DMS 273 treated with DMSO at 0.1 percent for 48 hours (cell line): ENCODE data around the gene C7.
"Not testable (repeated sequence)": the region's sequence is repeated elsewhere in the genome, so short reads cannot be mapped to it uniquely, and the experiment has no call there.

Experiments
- DNase-seq: peaks from one replicate; lab custom pipeline; 2025; lab: John Stamatoyannopoulos, UW

The C7 gene

GRCh38 chr5:40909264-40909663 lies at the start of gene C7:
Gene C7, plus strand, starts transcription at chr5:40909497. Its CDS starts 114 bp downstream, at chr5:40909611.
- no peak for DNase-seq

GRCh38 chr5:40860711-40861110 lies 48.6 kb upstream of the C7 start:
- no peak for DNase-seq

DNA sequence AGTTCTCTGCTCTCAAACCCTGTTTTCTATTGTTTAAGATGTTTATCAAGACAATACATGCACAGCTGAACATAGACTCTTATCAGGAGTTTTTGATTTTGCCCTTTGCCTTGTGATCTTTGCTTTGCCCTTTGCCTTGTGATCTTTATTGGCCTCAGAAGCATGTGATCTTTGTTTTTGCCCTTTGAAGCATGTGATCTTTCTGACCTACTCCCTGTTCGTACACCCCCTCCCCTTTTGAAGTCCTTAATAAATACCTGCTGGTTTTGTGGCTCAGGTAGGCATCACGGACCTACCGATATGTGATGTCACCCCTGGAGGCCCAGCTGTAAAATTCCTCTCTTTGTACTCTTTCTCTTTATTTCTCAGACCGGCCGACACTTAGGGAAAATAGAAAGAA lies 44.3 kb upstream of the C7 start:
- DNase-seq = not testable (repeated sequence)

- DNase-seq = no peak
Observed at GRCh38 chr5:40866844-40867243, 42.5 kb upstream of the C7 start.

GRCh38 chr5:40869384-40869783 lies 39.9 kb upstream of the C7 start:
- no peak for DNase-seq

DNA sequence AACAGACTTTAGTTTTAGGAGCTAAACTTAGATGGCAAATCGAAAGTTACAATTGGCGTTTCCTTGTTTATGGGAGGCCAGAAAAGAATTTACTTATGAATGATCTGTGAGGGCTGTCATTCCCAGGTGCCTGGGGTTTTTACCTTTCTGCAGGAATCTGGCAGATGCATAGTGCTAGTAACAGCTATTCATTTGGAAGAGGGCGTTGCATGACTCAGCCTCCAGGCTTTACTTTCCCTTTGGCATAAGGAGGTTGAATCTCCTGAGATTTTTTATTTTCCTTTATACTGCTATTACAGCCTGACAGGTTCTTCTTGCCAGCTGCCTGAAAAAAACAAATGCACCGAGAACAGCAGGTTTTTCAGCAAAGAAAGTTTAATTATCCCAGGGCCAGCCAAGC lies 38.1 kb upstream of the C7 start:
- DNase-seq = no peak

- DNase-seq = not testable (repeated sequence)
Observed at GRCh38 chr5:40872253-40872652, 37.0 kb upstream of the C7 start.

- no peak for DNase-seq
Observed at GRCh38 chr5:40873286-40873880, 35.9 kb upstream of the C7 start.

GRCh38 chr5:40875958-40876357 lies 33.3 kb upstream of the C7 start:
- no peak for DNase-seq

GRCh38 chr5:40877371-40877988 lies 31.8 kb upstream of the C7 start:
- no peak for DNase-seq

DNA sequence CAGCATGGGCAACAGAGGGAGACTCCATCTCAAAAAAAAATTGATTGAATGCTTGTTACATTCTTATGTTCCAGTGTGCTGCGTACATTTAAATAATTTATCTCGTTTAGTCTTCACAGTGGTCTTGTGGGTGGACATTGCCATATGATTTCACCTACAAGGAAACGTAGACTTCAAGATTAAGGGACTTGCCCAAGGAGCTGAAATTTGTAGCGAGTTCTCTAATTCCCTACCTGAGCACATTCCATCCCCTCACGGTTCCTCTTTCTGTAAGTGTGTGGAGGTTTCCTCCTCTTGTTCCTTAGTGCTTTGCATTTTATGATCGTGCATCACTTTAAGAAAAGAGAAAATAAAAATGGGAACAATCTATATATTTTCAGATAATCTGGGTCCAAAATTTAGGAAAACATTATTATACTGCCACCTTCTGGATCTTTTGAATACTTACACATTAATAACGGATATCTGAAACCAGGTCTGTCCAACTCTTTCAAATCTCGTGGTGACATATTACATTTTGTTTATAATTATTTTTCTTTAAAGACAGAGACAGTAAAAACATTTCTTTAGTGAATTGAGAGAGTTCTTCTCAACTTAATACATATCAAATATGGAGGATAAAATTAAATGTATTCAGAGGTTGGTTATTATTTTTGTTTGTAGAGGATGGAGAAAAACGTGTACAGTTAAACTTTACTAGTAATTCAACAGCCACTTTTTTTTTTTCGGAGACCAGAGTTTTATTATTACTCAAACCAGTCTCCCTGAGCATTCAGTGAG lies 29.9 kb upstream of the C7 start:
- DNase-seq = peak; percentile 29

DNA sequence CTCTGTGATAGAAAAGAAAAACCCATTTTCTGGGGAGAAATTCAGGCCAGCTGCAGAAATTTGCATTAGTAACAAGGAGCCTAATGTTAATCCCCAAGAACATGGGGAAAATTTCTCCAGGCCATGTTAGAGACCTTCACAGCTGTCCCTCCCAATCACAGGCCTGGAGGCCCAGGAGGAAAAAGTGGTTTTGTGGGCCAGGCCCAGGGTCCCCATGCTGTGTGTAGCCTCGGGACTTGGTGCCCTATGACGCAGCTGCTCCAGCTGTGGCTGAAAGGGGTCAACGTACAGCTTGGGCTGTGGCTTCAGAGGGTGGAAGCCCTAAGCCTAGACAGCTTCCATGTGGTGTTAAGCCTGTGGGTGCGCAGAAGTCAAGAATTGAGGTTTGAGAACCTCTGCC lies 27.0 kb upstream of the C7 start:
- DNase-seq = no peak

DNA sequence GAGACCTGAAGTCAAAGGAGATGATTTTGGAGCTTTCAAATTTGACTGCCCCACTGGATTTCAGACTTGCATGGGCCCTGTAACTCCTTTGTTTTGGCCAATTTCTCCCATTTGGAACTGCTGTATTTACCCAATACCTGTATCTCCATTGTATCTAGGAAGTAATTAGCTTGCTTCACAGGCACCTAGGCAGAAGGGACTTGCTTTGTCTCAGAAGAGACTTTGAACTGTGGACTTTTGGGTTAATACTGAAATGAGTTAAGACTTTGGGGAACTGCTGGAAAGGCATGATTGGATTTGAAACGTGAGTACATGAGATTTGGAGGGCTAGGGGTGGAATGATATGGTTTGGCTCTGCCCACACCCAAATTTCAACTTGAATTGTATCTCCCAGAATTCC lies 26.2 kb upstream of the C7 start:
- not testable (repeated sequence) for DNase-seq

- DNase-seq = not testable (repeated sequence)
Observed at GRCh38 chr5:40895440-40896425, 13.6 kb upstream of the C7 start.

GRCh38 chr5:40904205-40904993 lies 4.9 kb upstream of the C7 start:
- DNase-seq = peak; percentile 22

DNA sequence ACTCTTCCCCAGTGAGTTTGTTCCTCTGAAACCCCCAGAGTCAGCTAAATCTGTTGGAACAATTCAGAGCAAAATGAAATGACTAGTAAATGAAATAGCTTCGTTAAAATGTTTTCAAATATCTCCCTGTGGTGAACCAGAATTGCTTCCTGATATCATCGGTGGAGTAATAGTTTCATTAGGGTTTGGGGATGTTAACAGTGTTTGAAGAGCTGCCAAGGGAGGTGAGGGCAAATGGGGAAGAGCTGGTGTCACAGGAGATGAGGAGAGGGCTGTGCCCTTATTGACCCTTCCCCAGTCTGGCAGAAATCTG lies 4.3 kb upstream of the C7 start:
- no peak for DNase-seq

GRCh38 chr5:40906351-40906751 lies 2.9 kb upstream of the C7 start:
- DNase-seq = no peak

DNA sequence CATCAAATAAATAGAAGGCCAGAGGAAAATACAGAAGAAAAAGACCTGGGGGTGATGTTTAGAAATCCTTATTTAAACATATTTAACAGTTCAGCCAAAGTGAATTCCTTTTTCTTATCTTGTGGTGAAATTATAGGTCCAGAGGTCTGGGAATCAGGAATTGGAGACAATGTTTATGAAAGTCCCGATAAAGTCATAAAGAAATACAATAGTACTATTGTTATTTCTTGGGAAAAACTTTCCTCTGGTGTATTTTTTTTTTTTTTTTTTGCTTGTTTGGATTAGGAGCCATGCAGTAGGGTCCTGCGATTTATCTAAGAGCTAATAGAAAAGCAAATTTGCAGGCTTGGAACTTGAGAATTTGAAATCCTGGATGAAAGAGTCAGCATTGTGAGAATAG lies 426 bp downstream of the C7 start:
- DNase-seq = no peak

GRCh38 chr5:40911266-40911665 lies 2.0 kb downstream of the C7 start:
- DNase-seq = no peak

DNA sequence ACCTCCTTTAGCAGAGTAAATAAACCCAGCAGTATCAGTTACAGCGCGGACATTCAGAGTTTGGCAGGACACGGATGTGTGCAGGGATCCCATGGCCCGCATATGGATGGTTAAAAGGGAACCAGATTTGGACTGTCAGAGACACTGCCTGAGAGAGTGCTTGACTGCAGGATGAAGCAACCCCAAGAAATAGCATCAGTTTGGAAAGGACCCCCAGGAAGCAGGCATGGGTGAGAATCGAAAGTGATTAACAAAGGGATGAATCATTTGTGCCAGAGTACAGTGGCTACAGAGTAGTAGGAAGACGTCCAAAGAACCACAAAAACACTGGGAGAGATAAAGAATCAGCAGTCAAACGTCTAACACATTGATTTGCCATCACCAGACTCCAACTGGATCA lies 5.5 kb downstream of the C7 start:
- no peak for DNase-seq

- DNase-seq = no peak
Observed at GRCh38 chr5:40915341-40915926, 6.1 kb downstream of the C7 start.
